ENCODE results near the gene CXCR1.
"Not testable (repeated sequence)": the region's sequence is repeated elsewhere in the genome, so short reads cannot be mapped to it uniquely, and the experiment has no call there.

CXCR1 gene

GRCh38 chr2:218166791-218167190 is at the start of gene CXCR1:
CXCR1 (minus strand) TSS chr2:218166962; CDS start chr2:218165211, 1,751 bp downstream.
- DNase-seq (ENCODE audit: low read depth, low spot score): no peak

GRCh38 chr2:218216336-218216673 is 49.5 kb upstream of the CXCR1 start:
- DNase-seq (ENCODE audit: low read depth, low spot score): no peak

- DNase-seq (ENCODE audit: low read depth, low spot score): no peak
Measured at GRCh38 chr2:218214116-218214515, 47.4 kb upstream of the CXCR1 start.

- no peak for DNase-seq (ENCODE audit: low read depth, low spot score)
Measured at GRCh38 chr2:218209078-218209477, 42.3 kb upstream of the CXCR1 start.

GRCh38 chr2:218202266-218202665 is 35.5 kb upstream of the CXCR1 start:
- no peak for DNase-seq (ENCODE audit: low read depth, low spot score)

- DNase-seq (ENCODE audit: low read depth, low spot score): no peak
Measured at GRCh38 chr2:218196974-218197373, 30.2 kb upstream of the CXCR1 start.

- no peak for DNase-seq (ENCODE audit: low read depth, low spot score)
Measured at GRCh38 chr2:218194880-218195279, 28.1 kb upstream of the CXCR1 start.

GRCh38 chr2:218193701-218194100 is 26.9 kb upstream of the CXCR1 start:
- DNase-seq (ENCODE audit: low read depth, low spot score): no peak

GRCh38 chr2:218192902-218193430 is 26.2 kb upstream of the CXCR1 start:
- no peak for DNase-seq (ENCODE audit: low read depth, low spot score)

GRCh38 chr2:218188528-218188927 is 21.8 kb upstream of the CXCR1 start:
- no peak for DNase-seq (ENCODE audit: low read depth, low spot score)

GRCh38 chr2:218187296-218188015 is 20.7 kb upstream of the CXCR1 start:
- DNase-seq (ENCODE audit: low read depth, low spot score): no peak

GRCh38 chr2:218186876-218187275 is 20.1 kb upstream of the CXCR1 start:
- no peak for DNase-seq (ENCODE audit: low read depth, low spot score)

GRCh38 chr2:218186355-218186766 is 19.6 kb upstream of the CXCR1 start:
- DNase-seq (ENCODE audit: low read depth, low spot score): peak; percentile 23

GRCh38 chr2:218184331-218184730 is 17.6 kb upstream of the CXCR1 start:
- no peak for DNase-seq (ENCODE audit: low read depth, low spot score)

- no peak for DNase-seq (ENCODE audit: low read depth, low spot score)
Measured at GRCh38 chr2:218180467-218181114, 13.8 kb upstream of the CXCR1 start.

GRCh38 chr2:218179782-218180181 is 13.0 kb upstream of the CXCR1 start:
- no peak for DNase-seq (ENCODE audit: low read depth, low spot score)

GRCh38 chr2:218172845-218173244 is 6.1 kb upstream of the CXCR1 start:
- DNase-seq (ENCODE audit: low read depth, low spot score): no peak

- DNase-seq (ENCODE audit: low read depth, low spot score): not testable (repeated sequence)
Measured at GRCh38 chr2:218171744-218172143, 5.0 kb upstream of the CXCR1 start.

GRCh38 chr2:218169757-218170546 is 3.2 kb upstream of the CXCR1 start:
- no peak for DNase-seq (ENCODE audit: low read depth, low spot score)

- DNase-seq (ENCODE audit: low read depth, low spot score): no peak
Measured at GRCh38 chr2:218168635-218169462, 2.1 kb upstream of the CXCR1 start.

- no peak for DNase-seq (ENCODE audit: low read depth, low spot score)
Measured at GRCh38 chr2:218168016-218168415, 1.3 kb upstream of the CXCR1 start.

Measured in smooth muscle cell of the brain vasculature (primary cell).